GM12873 (cell line): ENCODE measurements around the gene ANXA10.

Source experiments
- TF ChIP-seq, protein P1 (sequence below): IDR thresholded peaks from 2 replicates; pipeline ENCODE4 v1.5.1; 2012; ENCODE audit warnings: low read depth, mild to moderate bottlenecking, moderate library complexity, low read length, control low read depth; ENCODE audit not compliant: insufficient read depth; ENCODE audit errors: missing control alignments

The ANXA10 gene

DNA sequence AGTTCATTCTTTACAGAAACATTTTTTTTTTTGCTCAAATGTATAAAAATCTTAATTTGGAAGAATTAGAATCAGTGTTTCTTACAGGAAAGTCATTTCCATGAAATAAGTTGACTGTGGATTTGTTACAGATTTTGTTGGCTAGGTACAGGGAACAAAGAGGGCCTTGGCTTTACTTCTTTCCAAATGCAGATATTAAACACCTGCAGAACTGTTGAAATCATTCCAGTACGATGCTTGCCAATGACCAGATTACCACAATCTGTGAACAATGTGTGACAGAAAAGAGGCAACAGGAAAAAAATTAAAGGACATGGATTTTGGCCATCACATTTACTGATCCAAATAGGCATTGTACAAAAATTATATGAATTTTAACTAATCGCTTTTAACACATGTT is 70.8 kb downstream of the ANXA10 start:
- TF ChIP-seq, protein P1, sequence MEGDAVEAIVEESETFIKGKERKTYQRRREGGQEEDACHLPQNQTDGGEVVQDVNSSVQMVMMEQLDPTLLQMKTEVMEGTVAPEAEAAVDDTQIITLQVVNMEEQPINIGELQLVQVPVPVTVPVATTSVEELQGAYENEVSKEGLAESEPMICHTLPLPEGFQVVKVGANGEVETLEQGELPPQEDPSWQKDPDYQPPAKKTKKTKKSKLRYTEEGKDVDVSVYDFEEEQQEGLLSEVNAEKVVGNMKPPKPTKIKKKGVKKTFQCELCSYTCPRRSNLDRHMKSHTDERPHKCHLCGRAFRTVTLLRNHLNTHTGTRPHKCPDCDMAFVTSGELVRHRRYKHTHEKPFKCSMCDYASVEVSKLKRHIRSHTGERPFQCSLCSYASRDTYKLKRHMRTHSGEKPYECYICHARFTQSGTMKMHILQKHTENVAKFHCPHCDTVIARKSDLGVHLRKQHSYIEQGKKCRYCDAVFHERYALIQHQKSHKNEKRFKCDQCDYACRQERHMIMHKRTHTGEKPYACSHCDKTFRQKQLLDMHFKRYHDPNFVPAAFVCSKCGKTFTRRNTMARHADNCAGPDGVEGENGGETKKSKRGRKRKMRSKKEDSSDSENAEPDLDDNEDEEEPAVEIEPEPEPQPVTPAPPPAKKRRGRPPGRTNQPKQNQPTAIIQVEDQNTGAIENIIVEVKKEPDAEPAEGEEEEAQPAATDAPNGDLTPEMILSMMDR: no peak

DNA sequence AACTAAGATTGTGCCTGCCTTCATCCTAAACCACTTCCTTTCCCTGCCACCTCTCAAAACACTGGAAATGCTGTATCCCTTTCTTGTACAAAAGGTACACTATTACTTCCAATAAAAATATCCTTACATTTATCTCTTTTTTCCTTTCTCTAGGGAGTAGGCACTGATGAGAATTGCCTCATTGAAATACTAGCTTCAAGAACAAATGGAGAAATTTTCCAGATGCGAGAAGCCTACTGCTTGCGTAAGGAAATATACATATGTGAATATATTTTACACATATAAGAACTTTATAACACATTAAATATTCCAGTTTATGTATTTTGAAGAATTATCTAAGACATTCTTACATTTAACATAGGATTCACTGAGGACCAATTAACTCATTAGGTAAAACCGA is 71.7 kb downstream of the ANXA10 start:
- TF ChIP-seq, protein P1: no peak

DNA sequence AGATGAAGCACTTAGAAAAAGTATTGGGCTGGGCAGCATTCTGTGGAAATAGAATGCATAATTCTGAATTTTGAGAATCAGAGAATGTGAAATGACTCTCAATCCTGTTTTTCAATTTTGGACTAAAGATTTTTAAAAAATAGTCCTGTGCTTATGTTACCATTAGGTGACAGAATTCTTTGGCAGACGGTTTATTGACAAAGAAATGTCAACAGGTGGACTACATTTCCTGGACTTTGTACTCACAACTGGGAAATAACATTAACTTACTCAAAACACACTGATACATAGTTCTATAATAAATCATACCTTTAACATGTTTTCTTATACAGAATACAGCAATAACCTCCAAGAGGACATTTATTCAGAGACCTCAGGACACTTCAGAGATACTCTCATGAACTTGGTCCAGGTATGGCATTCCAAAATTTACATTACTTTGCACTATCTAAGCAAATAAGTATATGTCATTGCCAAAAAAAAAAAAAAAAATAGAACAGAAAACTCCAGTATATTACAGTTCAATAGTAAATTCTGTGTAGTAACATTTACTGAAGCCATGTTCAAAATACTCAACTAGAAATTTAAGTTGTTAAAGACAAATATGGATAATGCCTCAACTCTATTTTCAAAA is 72.7 kb downstream of the ANXA10 start:
- TF ChIP-seq, protein P1: no peak

DNA sequence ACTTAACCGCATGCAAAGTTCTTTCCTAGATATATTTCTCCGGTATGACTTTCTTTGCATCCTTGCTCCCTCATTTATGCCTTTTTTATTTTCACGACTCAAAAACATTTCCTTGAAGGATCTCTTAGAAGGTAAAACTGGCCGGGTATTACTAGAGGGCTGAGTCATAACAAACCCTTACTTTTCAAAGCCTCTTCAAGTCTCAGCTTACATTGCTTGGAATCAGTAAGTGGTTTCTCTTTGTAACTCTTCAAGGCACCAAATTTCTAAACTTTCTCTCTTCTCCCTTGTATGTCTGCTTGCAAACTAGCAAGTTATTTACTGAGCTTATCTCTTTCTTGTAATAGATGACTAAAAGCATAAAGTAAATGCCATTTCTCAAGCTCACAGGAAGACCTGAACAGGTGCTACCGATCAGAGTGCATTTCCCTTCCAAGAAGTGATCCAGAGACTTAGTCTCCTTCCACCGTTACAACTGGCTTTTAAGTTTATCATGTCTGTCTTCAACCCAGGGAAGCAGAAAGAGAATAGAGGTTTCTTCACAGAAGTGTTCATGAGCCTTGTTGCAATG is 75.5 kb downstream of the ANXA10 start:
- TF ChIP-seq, protein P1: no peak

DNA sequence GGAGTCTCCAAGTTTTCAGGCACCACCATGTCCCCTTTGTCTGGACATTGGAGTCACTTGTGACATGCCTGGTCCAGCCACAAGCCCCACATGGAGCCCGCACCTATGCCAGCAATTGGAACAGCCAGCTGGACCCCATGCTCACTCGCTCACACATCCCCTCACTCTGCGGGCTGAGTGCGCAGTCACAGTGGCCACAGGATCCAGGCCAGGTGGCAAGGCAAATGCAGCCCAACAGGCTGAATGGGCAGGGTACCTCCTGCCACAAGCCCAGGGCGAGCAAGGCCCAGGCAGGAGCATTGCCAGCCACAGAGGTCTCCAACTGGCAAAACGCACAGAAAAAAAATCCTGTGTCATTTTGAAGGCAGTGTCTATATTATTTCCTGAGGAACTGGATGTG is 82.0 kb downstream of the ANXA10 start:
- TF ChIP-seq, protein P1: no peak

DNA sequence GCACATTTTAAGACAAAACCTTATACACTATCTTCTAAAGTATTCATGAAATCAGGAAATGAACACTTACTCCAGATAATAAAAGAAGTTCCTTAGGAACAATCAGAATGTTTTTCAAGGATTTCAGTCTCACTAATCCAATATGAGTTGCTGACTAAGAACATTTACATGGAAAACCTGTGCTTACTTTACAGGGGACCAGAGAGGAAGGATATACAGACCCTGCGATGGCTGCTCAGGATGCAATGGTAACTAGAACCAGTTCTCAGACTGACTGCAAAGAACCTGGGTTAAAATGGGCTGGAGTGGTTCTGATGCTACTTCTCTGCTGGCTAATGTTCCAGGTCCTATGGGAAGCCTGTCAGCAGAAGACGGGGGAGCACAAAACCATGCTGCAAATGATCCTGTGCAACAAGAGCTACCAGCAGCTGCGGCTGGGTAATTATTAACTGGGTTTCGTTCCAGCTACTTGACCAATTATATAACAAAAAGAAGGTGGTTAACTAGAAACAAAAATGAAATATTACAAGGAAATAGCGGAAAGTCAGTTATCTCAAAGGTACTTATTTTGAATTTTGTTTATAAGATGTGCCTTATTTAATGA is 85.3 kb downstream of the ANXA10 start:
- TF ChIP-seq, protein P1: no peak

DNA sequence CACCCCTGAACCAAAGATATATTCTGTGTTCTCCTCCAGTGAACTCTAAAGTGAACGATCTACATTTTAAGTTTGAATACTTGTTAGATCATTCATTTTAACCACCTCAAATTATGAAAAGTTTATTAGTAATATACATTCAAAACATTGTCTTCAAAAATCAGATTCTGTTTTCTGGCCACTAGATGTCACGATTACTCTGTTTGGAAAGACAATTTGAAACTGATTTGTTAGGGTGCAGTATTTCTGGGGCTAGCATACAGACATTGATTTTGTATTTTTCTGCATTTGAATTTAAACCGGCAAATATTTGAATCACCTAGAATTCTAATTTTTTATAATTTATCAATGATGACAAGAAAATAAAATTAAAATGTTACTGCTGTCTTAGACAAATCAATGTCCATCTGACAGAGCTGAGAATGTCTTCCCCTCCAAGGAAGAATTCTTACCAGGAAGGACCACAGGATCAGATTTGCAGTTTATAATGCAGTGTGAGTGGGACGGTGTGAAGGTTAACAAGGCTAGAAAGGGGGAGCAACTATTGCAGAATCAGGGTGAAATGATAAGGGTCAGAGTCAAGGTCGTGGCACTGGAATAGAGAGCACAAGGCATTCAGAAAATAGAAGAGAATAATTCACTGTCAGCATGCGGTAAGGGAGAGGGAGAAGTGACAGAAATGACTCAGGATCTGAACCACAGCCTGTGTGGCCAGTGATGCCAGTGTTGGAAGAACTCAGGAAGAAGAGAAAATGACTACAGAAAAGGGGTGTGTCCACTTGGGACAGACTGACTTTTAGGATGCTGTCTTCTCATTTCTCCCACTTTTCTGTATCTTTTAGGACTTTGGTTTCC is 91.6 kb downstream of the ANXA10 start:
- TF ChIP-seq, protein P1: peak; percentile 44
